BLaER1 treated with 17β-estradiol and CSF1 and Interleukin-3, amounts not matched to agents 10 nM and 100 nM (cell line): ENCODE data around the gene LIMCH1.
"Not testable (repeated sequence)": the region's sequence is repeated elsewhere in the genome, so short reads cannot be mapped to it uniquely, and the experiment has no call there.

Experiments used
- H3K27ac ChIP-seq, 11 experiments: shearing (Covaris generic); formaldehyde crosslinking; 2 replicates each; pipeline ENCODE4 v1.8.1; 2022
- H3K27me3 ChIP-seq, 11 experiments: shearing (Covaris generic); formaldehyde crosslinking; 2 replicates each; pipeline ENCODE4 v1.8.1; 2022
- H3K36me3 ChIP-seq, 11 experiments: shearing (Covaris generic); formaldehyde crosslinking; 2 replicates each; pipeline ENCODE4 v1.8.1; 2022
- H3K4me1 ChIP-seq, 10 experiments: shearing (Covaris generic); formaldehyde crosslinking; 2 replicates each; pipeline ENCODE4 v1.8.1; 2022
- H3K4me2 ChIP-seq, 11 experiments: shearing (Covaris generic); formaldehyde crosslinking; 2 replicates each; pipeline ENCODE4 v1.8.1; 2022
- H3K4me3 ChIP-seq, 10 experiments: shearing (Covaris generic); formaldehyde crosslinking; 2 replicates each; pipeline ENCODE4 v1.8.1; 2022
- H3K9ac ChIP-seq, 11 experiments: shearing (Covaris generic); formaldehyde crosslinking; 2 replicates each; pipeline ENCODE4 v1.8.1; 2022
- H3K9me3 ChIP-seq, 11 experiments: shearing (Covaris generic); formaldehyde crosslinking; replicated peaks in 1 of 11; 2 replicates each; pipeline ENCODE4 v1.8.1; 2022
- H4K20me1 ChIP-seq, 11 experiments: shearing (Covaris generic); formaldehyde crosslinking; 2 replicates each; pipeline ENCODE4 v1.8.1; 2022
- Cebpa-rat ChIP-seq, 11 experiments: shearing (Covaris generic); IDR thresholded peaks; 2 replicates each; pipeline ENCODE4 v1.8.1; 2022

LIMCH1 gene

GRCh38 chr4:41638203-41638602, 100.2 kb downstream of the LIMCH1 start:
- H4K20me1 ChIP-seq: no peaks in the 10 kb centered on the region
- H3K9ac ChIP-seq: no peak overlapping the region
- no peak overlapping the region for H3K4me3 ChIP-seq

GRCh38 chr4:41638866-41639265, 100.9 kb downstream of the LIMCH1 start:
- no peak overlapping the region for H3K4me3 ChIP-seq
- no peaks in the 10 kb centered on the region for H4K20me1 ChIP-seq
- H3K9ac ChIP-seq: no peak overlapping the region
- peaks cover 0 to 5% (median 0%) of the 10 kb centered on the region in 10 experiments; a peak in 2 of 20 replicates for H3K4me1 ChIP-seq
- TF ChIP-seq Cebpa-rat (IDR thresholded peaks at IDR 0.05): no peak
- H3K27me3 ChIP-seq: no peaks in the 10 kb centered on the region
- peaks cover 0 to under 1% (median 0%) of the 10 kb centered on the region in 11 experiments; a peak in 1 of 22 replicates for H3K9me3 ChIP-seq
- no peak overlapping the region for H3K4me2 ChIP-seq
- no peak overlapping the region for H3K27ac ChIP-seq
- H3K36me3 ChIP-seq: no peaks in the 10 kb centered on the region

More at GRCh38 chr4:41638203-41638602, 100.2 kb downstream of the LIMCH1 start:
- Histone ChIP-seq H3K36me3 (no peaks in the 10 kb centered on the region), H3K4me2 (no peak overlapping the region), H3K9me3 (no peaks in the 10 kb centered on the region), H3K27ac (no peak overlapping the region), H3K27me3 (no peaks in the 10 kb centered on the region), H3K4me1 (peaks cover under 1 to 4% (median 3%) of the 10 kb centered on the region in 10 experiments; a peak in 12 of 20 replicates)
- no peak for TF ChIP-seq Cebpa-rat (IDR thresholded peaks at IDR 0.05)

- no peak overlapping the region for H3K27ac ChIP-seq
- H3K9me3 ChIP-seq: peaks cover 0 to 4% (median 2%) of the 10 kb centered on the region in 11 experiments; a peak in 13 of 22 replicates
- TF ChIP-seq Cebpa-rat (IDR thresholded peaks at IDR 0.05): no peak
- H3K9ac ChIP-seq: no peak overlapping the region
- H3K4me1 ChIP-seq: peaks cover 0 to 5% (median 0%) of the 10 kb centered on the region in 10 experiments; a peak in 2 of 20 replicates
- H3K4me3 ChIP-seq: no peak overlapping the region
- no peaks in the 10 kb centered on the region for H3K36me3 ChIP-seq
- no peaks in the 10 kb centered on the region for H4K20me1 ChIP-seq
- H3K27me3 ChIP-seq: no peaks in the 10 kb centered on the region
- no peak overlapping the region for H3K4me2 ChIP-seq
Observed at GRCh38 chr4:41639291-41639690, 101.3 kb downstream of the LIMCH1 start.

- Histone ChIP-seq H3K4me3 (no peak overlapping the region), H3K9me3 (peaks cover 0 to 8% (median 6%) of the 10 kb centered on the region in 11 experiments; a peak in 13 of 22 replicates), H3K27ac (no peak overlapping the region), H3K4me2 (no peak overlapping the region), H3K36me3 (no peaks in the 10 kb centered on the region), H3K4me1 (peaks cover 0 to 10% (median 6%) of the 10 kb centered on the region in 10 experiments; a peak in 15 of 20 replicates), H3K9ac (no peak overlapping the region), H3K27me3 (no peaks in the 10 kb centered on the region), H4K20me1 (no peaks in the 10 kb centered on the region)
- no peak for TF ChIP-seq Cebpa-rat (IDR thresholded peaks at IDR 0.05)
Observed at GRCh38 chr4:41640906-41641305, 102.9 kb downstream of the LIMCH1 start.

- not testable (repeated sequence) for H3K27ac ChIP-seq, H3K4me3 ChIP-seq
Observed at GRCh38 chr4:41642746-41643145, 104.8 kb downstream of the LIMCH1 start.

GRCh38 chr4:41643331-41643730, 105.4 kb downstream of the LIMCH1 start:
- 0 out of 22 replicates have a peak overlapping the region, but pooled peaks of 1 of the 11 experiments have one; percentile 11 for H3K4me2 ChIP-seq
- H3K9me3 ChIP-seq: peaks cover 0 to 8% (median 6%) of the 10 kb centered on the region in 11 experiments; a peak in 13 of 22 replicates
- H3K27me3 ChIP-seq: no peaks in the 10 kb centered on the region
- H3K9ac ChIP-seq: no peak overlapping the region
- no peaks in the 10 kb centered on the region for H4K20me1 ChIP-seq
- TF ChIP-seq Cebpa-rat (IDR thresholded peaks at IDR 0.05): no peak
- peaks cover 21 to 35% (median 30%) of the 10 kb centered on the region in 10 experiments for H3K4me1 ChIP-seq
- H3K27ac ChIP-seq: no peak overlapping the region
- H3K36me3 ChIP-seq: no peaks in the 10 kb centered on the region
- H3K4me3 ChIP-seq: no peak overlapping the region

More at GRCh38 chr4:41642746-41643145, 104.8 kb downstream of the LIMCH1 start:
- peaks cover 16 to 29% (median 24%) of the 10 kb centered on the region in 10 experiments for H3K4me1 ChIP-seq
- not testable (repeated sequence) for H3K9me3 ChIP-seq, H4K20me1 ChIP-seq, H3K9ac ChIP-seq, H3K36me3 ChIP-seq, H3K27me3 ChIP-seq
- H3K4me2 ChIP-seq: 0 out of 22 replicates have a peak overlapping the region, but pooled peaks of 1 of the 11 experiments have one; percentile 11

- no peak for TF ChIP-seq Cebpa-rat (IDR thresholded peaks at IDR 0.05)
- no peaks in the 10 kb centered on the region for H4K20me1 ChIP-seq
- H3K4me1 ChIP-seq: peaks cover 23 to 36% (median 33%) of the 10 kb centered on the region in 10 experiments
- H3K4me3 ChIP-seq: no peak overlapping the region
- no peaks in the 10 kb centered on the region for H3K36me3 ChIP-seq
- H3K4me2 ChIP-seq: no peak overlapping the region
- no peaks in the 10 kb centered on the region for H3K27me3 ChIP-seq
- H3K27ac ChIP-seq: 0 out of 22 replicates have a peak overlapping the region, but pooled peaks of 1 of the 11 experiments have one; percentile 5
- H3K9ac ChIP-seq: no peak overlapping the region
- H3K9me3 ChIP-seq: peaks cover 0 to 8% (median 6%) of the 10 kb centered on the region in 11 experiments; a peak in 13 of 22 replicates
Observed at GRCh38 chr4:41644288-41644914, 106.4 kb downstream of the LIMCH1 start.

- no peak overlapping the region for H3K4me2 ChIP-seq
- 0 out of 22 replicates have a peak overlapping the region, but pooled peaks of 1 of the 11 experiments have one; percentile 5 for H3K27ac ChIP-seq
- no peaks in the 10 kb centered on the region for H4K20me1 ChIP-seq
- H3K9ac ChIP-seq: no peak overlapping the region
- H3K9me3 ChIP-seq: peaks cover 0 to 8% (median 6%) of the 10 kb centered on the region in 11 experiments; a peak in 13 of 22 replicates
- H3K36me3 ChIP-seq: no peaks in the 10 kb centered on the region
- H3K4me1 ChIP-seq: peaks cover 23 to 36% (median 33%) of the 10 kb centered on the region in 10 experiments
- TF ChIP-seq Cebpa-rat (IDR thresholded peaks at IDR 0.05): no peak
- no peaks in the 10 kb centered on the region for H3K27me3 ChIP-seq
- no peak overlapping the region for H3K4me3 ChIP-seq
Observed at GRCh38 chr4:41644915-41645295, 106.9 kb downstream of the LIMCH1 start.

- H3K4me2 ChIP-seq: peak overlapping the region in 10 of 11 experiments; percentile 57 to 74 (median 70); a peak in 17 of 22 replicates
- peaks cover 26 to 39% (median 33%) of the 10 kb centered on the region in 10 experiments for H3K4me1 ChIP-seq
- no peaks in the 10 kb centered on the region for H3K27me3 ChIP-seq
- peak overlapping the region in 1 of 11 experiments; percentile 67; a peak in 1 of 22 replicates for H3K9ac ChIP-seq
- peak overlapping the region in 7 of 11 experiments; percentile 65 to 81 (median 76); a peak in 12 of 22 replicates for H3K27ac ChIP-seq
- H3K4me3 ChIP-seq: no peak overlapping the region
- no peaks in the 10 kb centered on the region for H4K20me1 ChIP-seq
- no peak for TF ChIP-seq Cebpa-rat (IDR thresholded peaks at IDR 0.05)
- H3K9me3 ChIP-seq: peaks cover 0 to 8% (median 6%) of the 10 kb centered on the region in 11 experiments; a peak in 13 of 22 replicates
- no peaks in the 10 kb centered on the region for H3K36me3 ChIP-seq
Observed at GRCh38 chr4:41645728-41646390, 107.9 kb downstream of the LIMCH1 start.
